Left lung (tissue), 10 donors: ENCODE data around the gene SHC4. TPM values are rescaled to one million over a fixed set of nuclear protein-coding genes. Genes with fewer than 3 reads are reported as not detected.

ENCODE experiments used
- ATAC-seq: fragments of 200-7000 bp; cut with Tn5 transposase; one replicate; pipeline ENCODE4 v1.9.1; 2020; ENCODE audit warnings: moderate library complexity
- DNase-seq, 4 donors: peaks; one replicate each; pipeline ENCODE4 v3.0.0-alpha.2; 2013 to 2020
- H3K27ac ChIP-seq, 2 donors: fragments of 200-600 bp; sonication (generic) in 1 of 2; one replicate each; pipeline versions ENCODE4 v1.5.0 to v1.8.0; 2020 to 2021
- H3K27me3 ChIP-seq, 2 donors: fragments of 200-600 bp; sonication (generic) in 1 of 2; one replicate each; pipeline versions ENCODE4 v1.5.0 to v1.8.0; 2020 to 2021
- H3K36me3 ChIP-seq, 2 donors: fragments of 200-600 bp; sonication (generic) in 1 of 2; one replicate each; pipeline versions ENCODE4 v1.5.0 to v1.8.0; 2020 to 2021
- H3K4me1 ChIP-seq, 2 donors: fragments of 200-600 bp; one replicate each; pipeline ENCODE4 v1.8.0; 2021
- H3K4me3 ChIP-seq, 2 donors: fragments of 200-600 bp; sonication (generic) in 1 of 2; one replicate each; pipeline versions ENCODE4 v1.5.0 to v1.8.0; 2020 to 2021; ENCODE audit warnings: mild to moderate bottlenecking in 1 of 2
- H3K9me3 ChIP-seq, 2 donors: fragments of 200-600 bp; sonication (generic) in 1 of 2; one replicate each; pipeline versions ENCODE4 v1.5.0 to v1.8.0; 2020 to 2021
- intact Hi-C, 2 donors: fragments of 100-400 bp; cut with DNase I; formaldehyde crosslinking; loops; one replicate each; pipeline versions ENCODE4 v1.11.2 to v1.14.2; 2022
- polyA plus RNA-seq, 6 donors: library from polyadenylated mRNA; unstranded; fragments of 120-200 nt; gene quantifications; one replicate each; pipeline ENCODE4 v1.2.1, GENCODE V29; 2013; ENCODE audit not compliant: insufficient read length in 6 of 6
- total RNA-seq, 2 donors: library from RNA; stranded (reverse); fragmentation: NEBNext Ultra II Directional; extraction: Animal tissue kit (Norgen Biotek cat#: 25700); gene quantifications; one replicate each; pipeline ENCODE4 v1.2.1, GENCODE V29; 2021
- TF ChIP-seq, protein P1 (sequence below), 2 donors: fragments of 200-600 bp; sonication (generic) in 1 of 2; IDR thresholded peaks; one replicate each; pipeline versions ENCODE4 v1.5.0 to v1.8.0; 2021; ENCODE audit warnings: antibody characterized with exemption in 2 of 2
- donor health status: DM: no; HTN: yes; CAD: no.
- donor health status: DM: no; HTN: no; CAD: no.

SHC4 gene
- total and polyA plus RNA-seq, 8 donors, result 0.44 to 1.4 (median 0.98) TPM

DNA sequence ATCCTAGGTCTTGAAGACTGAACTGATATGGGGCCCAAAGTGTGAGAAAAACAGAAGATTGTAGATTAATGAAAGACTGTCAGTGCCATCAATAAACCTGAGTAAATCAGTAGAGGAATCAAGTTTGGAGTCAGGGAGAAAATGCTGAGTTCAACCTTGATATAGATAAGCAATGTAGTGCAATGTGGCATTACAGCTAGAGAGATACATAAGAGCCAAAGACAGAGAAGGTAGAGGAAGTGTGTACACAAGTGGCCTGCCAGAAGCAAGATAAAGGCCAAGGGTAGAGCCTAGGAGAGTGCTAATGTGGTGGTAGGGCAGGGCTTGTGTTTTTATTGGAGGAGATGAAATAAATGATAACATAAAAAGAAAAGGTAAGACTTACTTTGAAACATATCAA, 111.8 kb downstream of the SHC4 start:
- DNase-seq (no peak), ATAC-seq (no peak)
- H3K4me1 ChIP-seq, result no peaks in the 10 kb centered on the region
- H3K27me3 ChIP-seq, result no peaks in the 10 kb centered on the region
- no peak overlapping the region for H3K4me3 ChIP-seq
- no peak overlapping the region for H3K27ac ChIP-seq
- H3K36me3 ChIP-seq, result no peaks in the 10 kb centered on the region
- TF ChIP-seq, protein P1, sequence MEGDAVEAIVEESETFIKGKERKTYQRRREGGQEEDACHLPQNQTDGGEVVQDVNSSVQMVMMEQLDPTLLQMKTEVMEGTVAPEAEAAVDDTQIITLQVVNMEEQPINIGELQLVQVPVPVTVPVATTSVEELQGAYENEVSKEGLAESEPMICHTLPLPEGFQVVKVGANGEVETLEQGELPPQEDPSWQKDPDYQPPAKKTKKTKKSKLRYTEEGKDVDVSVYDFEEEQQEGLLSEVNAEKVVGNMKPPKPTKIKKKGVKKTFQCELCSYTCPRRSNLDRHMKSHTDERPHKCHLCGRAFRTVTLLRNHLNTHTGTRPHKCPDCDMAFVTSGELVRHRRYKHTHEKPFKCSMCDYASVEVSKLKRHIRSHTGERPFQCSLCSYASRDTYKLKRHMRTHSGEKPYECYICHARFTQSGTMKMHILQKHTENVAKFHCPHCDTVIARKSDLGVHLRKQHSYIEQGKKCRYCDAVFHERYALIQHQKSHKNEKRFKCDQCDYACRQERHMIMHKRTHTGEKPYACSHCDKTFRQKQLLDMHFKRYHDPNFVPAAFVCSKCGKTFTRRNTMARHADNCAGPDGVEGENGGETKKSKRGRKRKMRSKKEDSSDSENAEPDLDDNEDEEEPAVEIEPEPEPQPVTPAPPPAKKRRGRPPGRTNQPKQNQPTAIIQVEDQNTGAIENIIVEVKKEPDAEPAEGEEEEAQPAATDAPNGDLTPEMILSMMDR (IDR thresholded peaks at IDR 0.05), result no peak
- no peaks in the 10 kb centered on the region for H3K9me3 ChIP-seq
- intact Hi-C loops, result no loop called here

DNA sequence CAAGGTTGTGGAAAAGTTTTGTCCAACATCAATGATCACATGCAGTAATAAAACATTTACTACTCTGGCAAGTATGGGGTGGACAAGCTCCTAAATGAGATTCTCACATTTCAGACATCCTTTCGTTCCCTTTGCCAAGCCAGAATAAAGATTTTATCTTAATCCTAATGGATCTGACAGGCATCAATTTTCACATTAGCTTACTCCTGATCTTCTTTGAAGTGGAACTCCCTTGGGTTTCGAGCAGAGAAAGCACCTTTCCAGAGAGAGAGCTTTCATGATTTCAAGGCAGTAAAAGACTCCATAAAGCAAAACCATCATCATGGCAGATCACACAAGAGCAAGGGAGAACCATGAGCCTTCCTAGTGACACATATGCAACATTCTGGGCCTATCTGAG, 113.1 kb downstream of the SHC4 start:
- Histone ChIP-seq H3K4me3 (no peak overlapping the region), H3K27me3 (no peaks in the 10 kb centered on the region), H3K27ac (no peak overlapping the region), H3K9me3 (no peaks in the 10 kb centered on the region), H3K4me1 (no peaks in the 10 kb centered on the region), H3K36me3 (no peaks in the 10 kb centered on the region)
- TF ChIP-seq, protein P1 (IDR thresholded peaks at IDR 0.05), result no peak
- no peak for ATAC-seq
- intact Hi-C loops, result no loop called here
- no peak for DNase-seq

DNA sequence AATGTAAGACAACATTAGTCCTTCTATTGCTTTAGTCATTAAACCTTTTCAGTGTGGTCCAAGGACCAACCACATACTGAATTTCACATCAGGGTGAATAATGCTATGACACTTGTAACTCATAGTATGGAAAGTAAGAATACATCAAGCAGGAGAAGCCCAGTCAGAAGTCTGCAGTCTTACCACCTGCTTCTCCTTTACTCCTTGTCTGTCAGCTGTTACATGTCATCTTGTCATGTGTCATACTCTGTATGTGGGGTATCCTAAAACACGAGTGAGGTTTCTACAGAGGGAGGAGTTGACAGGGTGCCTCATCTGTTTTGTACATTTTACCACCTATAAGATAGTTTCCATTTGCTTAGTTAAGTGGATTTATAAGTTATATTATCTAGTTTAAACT, 118.6 kb downstream of the SHC4 start:
- no peaks in the 10 kb centered on the region for H3K36me3 ChIP-seq
- ATAC-seq (no peak), DNase-seq (no peak)
- intact Hi-C loops, result no loop called here
- no peaks in the 10 kb centered on the region for H3K27me3 ChIP-seq
- no peak overlapping the region for H3K27ac ChIP-seq
- no peak overlapping the region for H3K4me3 ChIP-seq
- TF ChIP-seq, protein P1 (IDR thresholded peaks at IDR 0.05), result no peak
- no peaks in the 10 kb centered on the region for H3K4me1 ChIP-seq
- H3K9me3 ChIP-seq, result no peaks in the 10 kb centered on the region

DNA sequence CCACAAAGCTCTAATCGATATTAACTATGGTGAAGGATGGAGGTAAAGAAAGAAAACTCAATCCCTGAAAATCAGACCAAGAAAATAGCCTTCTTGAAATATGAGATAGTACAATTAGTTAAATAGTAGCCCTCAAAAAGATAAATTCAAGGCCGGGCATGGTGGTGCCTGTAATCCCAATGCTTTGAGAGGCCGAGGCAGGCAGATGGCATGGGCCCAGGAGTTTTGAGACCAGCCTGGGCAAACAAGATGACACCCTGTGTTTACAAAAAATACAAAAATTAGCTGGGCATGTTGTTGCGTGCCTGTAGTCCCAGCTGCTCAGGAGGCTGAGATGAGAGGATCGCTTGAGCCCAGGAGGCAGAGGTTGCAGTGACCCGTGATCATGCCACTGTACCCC, 121.2 kb downstream of the SHC4 start:
- Histone ChIP-seq H3K36me3 (no peaks in the 10 kb centered on the region), H3K27me3 (no peaks in the 10 kb centered on the region), H3K4me3 (no peak overlapping the region), H3K27ac (no peak overlapping the region), H3K9me3 (no peaks in the 10 kb centered on the region), H3K4me1 (no peaks in the 10 kb centered on the region)
- intact Hi-C loops, result no loop called here
- DNase-seq, result no peak
- TF ChIP-seq, protein P1 (IDR thresholded peaks at IDR 0.05), result no peak
- no peak for ATAC-seq

DNA sequence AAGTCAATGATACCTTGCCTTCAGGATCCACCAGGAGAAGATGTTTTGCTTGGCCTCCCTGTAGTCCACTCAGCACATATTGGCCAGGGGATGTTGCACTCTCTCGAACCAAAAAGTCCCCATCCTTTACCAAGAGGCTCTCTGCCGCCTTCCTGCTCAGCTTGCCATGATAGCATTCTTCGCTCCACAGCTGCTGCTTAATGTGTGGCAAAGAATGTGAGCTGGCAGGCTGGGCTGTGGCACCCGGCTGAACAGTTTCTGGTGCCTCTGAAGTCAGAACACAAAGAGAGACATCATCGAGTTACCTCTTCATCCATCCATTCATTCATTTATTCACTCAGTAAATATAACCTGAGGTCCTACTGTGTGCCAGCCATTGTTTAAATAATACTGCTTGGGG, 129.0 kb downstream of the SHC4 start:
- ATAC-seq, result no peak

More for the DNA sequence above, 129.0 kb downstream of the SHC4 start:
- TF ChIP-seq, protein P1 (IDR thresholded peaks at IDR 0.05), result no peak
- Histone ChIP-seq H3K4me1 (no peaks in the 10 kb centered on the region), H3K9me3 (peaks cover 0 to 15% of the 10 kb centered on the region in 2 donors), H3K27me3 (no peaks in the 10 kb centered on the region), H3K36me3 (no peaks in the 10 kb centered on the region), H3K4me3 (no peak overlapping the region), H3K27ac (no peak overlapping the region)
- no peak for DNase-seq
- intact Hi-C loops, result no loop called here
